NCI-H524 (cell line): ENCODE results near the gene RENBP.

ENCODE experiments used
- DNase-seq, 2 experiments: peaks; one replicate each; lab custom pipeline; 2025; lab: John Stamatoyannopoulos, UW

RENBP gene

DNA sequence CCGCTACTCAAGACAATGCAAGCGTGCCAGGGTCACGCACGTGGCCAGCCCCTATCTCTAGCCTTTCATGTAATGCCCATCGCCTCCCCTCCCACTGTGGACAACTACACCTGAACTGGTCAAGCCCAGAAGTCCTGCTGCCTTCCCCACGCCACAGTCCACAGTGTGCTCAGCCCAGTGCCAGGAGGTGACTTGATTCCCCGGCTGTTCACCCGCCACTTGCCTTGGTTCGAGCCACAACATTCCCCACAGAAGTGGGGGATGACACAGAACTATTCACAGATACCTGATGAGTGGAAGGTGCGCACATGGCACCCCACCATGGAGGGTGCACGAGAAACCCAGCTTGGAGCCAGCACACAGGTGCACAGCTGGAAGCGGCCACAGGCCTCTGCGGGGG is 25.2 kb downstream of the RENBP start:
- no peak for DNase-seq

DNA sequence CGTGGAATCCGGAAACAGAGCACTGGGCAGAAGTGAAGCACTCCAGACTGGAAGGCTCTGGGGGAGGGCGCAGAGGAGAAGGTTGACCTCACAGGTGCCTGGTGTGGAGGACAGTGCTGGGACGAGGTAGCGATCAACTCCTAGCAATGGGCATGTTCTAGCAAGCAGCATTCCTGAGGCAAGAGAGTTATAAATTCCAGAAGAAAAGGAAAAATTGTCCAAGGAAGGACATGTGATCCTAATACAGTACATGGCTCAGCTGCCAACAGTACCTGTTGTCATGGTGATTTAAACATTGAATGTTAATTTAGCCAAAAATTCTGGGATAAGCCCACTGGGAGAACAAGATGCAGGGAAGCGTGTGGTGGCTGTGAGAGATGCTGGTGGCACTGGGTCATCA is 26.6 kb downstream of the RENBP start:
- no peak for DNase-seq

DNA sequence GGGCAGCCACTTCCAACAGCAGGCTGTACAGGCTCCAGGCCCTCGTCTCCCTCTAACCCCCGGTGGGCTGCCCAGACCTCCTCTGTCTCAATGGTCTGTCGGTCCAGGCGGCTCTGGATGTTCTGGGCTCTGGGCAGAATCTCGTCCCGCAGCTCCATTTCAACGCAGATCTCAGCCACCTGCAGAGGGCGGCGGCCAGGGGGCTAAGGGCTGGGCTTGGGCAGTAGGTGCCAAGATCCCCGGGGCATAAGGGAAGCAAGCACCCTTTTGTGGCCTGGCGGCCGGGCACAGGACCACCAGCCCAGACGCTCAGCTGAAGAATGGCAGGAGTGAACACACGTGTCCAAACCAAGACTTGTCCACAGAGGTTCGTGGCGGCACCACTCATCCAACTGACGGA is 30.7 kb downstream of the RENBP start:
- no peak for DNase-seq

DNA sequence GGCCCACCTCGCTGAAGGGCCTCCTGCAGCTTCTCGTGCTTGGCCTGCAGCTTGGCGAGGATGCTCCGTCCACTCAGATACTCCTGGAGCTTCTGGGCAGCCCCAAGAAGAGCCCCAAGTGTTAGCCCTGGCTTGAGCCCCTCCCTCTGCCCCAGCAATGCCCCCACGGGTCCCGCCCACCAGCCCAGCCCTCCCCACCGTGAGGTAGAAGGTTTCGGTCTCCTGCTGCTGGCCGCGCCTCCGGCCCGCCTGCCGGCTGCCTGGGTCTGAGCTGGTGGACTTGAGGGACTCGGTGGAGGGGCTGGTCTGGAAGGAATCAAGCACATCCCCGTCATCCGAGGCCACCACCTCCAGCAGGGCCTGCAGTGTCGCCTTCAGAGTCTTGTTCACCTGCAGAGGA is 31.2 kb downstream of the RENBP start:
- DNase-seq = no peak

DNA sequence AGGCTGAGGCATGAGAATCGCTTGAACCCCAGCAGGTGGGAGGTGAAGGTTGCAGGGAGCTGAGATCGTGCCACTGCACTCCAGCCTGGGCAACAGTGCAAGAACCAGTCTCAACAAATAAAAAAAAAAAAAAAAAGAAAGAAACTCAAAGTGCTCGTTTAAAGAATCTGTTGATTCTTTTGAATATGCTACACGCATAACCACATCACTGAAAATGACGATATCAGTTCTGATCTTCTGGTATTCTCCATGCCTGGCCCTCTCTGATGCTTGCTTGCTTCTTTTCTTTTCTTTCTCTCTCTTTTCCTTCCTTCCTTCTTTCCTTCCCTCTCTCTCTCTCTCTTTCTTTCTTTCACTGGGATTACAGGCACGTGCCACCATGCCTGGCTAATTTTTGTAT is 32.6 kb downstream of the RENBP start:
- DNase-seq = no peak

DNA sequence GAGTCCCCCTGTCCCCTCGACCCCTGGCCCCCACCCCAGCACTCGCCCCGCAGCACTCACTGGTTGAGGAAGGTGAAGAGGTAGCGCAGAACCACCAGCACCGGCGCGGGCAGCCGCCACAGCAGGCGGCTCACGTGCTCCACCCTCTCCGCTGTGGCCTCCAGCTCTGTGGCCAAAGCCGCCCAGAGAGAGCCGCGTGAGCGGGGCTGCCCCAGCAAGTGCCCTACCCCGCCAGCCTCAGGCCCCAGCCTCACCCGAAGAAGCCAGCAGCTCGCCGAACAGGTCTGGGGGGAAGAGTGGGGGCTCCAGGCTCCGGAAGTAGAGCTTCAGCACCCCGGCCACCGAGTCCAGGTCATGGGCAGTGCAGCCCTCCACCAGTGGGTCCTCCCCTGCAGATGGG is 34.0 kb downstream of the RENBP start:
- no peak for DNase-seq

DNA sequence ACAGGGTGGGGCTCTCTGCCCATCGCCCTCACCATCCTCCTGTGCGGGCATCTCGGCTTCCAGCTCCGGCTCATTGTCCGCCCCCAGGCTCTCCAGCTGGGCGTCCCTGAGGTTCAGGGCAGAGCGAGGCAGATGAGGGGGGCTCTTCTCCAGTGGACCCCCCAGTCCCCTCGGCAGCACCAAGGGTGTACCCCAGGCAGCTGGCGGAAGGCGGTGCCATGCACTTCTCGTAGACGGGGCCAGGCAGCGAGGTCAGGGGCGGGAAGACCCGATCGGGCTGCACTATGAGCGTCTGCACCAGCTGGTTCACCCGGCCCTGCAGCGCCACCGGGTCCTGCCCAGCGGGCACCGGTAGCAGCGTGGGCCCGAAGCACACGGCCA is 34.5 kb downstream of the RENBP start:
- no peak for DNase-seq

DNA sequence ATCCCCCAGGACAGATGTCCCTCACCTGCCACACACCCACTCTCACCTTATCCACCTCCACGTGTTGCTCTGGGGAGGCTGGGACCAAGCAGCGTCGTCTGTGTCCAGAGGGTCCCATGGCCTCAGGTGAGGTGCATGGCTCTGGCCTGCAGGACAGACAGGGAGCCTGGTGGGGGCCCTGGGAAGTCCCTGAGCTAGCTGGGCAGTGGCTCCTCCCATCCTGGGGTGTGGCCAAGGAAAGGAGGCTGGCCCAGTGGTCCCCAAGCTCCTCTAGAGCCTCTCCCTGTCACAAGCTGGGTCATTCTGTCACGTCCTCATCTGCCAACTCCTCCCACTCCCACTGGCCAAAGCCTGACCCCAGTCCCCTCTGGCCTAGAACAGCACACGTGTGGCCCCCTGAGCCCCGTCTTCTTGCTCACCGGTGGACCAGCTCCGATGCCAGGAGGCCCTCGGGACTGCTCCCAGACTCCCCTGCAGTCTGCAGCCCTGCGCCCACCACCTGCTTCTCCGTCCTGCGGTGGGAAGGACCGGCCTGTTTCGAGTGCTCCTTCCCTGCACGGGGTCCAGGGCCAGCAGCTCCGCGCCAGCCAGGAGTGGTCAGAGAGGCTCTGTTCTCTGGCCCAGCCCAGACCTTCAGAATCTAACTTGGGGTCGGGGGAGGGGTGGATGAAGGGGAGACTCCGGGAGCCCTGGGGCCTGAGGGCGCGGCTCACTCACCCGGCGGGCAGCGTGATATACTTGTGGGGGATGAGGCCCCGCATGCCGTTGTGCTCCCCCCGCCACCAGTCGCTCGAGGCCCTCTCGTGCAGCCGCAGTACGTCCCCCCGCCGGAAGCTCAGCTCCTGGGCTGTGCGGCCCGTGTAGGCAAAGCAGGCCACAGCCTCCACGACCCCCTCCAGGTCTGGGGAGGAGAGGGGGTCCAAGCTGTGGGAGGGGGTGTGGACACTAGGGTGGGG is 35.1 kb downstream of the RENBP start:
- DNase-seq = peak; percentile 73 to 86

DNA sequence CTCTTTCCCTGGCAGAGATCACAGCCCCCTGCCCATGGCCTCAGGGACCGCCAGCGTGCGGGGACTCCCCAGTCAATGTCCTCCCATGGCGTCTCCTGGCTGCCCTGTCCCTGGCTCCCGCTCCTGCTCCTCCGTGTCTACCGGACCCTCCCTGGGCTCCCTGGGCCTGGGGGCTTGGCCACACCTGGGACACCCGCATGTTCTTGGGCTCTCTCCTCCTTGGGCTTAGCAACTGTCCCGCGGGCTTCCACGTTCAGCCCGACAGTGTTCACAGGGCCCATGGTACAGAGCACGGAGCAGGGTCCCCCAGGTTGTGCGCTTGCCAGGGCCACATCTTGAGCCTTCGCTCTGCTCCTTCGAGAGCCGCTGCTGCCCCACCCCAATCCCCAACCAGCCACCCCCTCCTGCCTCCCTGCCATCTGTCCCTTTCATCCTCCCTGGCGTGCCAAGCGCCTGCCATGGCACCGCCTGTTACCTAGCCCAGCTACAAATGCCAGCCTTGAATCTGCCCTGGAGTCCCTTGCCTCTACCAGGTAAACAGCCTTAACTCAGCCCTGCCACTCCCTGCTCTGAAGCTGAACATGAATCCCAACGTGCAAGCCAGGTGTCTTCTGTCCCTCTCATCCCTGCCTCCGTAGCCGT is 36.1 kb downstream of the RENBP start:
- peak; percentile 70 to 77 for DNase-seq

DNA sequence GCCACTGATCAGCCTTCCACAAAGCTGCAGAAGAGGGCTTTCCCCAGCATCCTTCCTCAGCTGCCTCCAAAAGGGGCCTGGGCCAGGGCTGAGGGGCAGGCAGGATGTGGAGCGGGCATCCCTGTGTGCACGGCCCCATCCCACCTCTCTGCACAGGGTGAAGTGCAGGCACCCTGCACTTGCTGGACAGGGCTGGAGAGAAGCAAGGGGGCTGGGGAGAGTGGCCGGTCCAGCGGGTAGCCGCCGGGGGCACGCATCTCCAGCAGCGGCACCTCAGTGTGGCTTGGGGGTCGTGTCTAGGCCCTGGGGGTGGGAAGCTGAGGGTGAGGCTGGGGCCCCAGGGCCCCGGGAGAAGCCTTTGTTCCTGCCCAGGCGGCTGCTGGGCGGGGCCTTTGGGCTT is 37.0 kb downstream of the RENBP start:
- no peak for DNase-seq

DNA sequence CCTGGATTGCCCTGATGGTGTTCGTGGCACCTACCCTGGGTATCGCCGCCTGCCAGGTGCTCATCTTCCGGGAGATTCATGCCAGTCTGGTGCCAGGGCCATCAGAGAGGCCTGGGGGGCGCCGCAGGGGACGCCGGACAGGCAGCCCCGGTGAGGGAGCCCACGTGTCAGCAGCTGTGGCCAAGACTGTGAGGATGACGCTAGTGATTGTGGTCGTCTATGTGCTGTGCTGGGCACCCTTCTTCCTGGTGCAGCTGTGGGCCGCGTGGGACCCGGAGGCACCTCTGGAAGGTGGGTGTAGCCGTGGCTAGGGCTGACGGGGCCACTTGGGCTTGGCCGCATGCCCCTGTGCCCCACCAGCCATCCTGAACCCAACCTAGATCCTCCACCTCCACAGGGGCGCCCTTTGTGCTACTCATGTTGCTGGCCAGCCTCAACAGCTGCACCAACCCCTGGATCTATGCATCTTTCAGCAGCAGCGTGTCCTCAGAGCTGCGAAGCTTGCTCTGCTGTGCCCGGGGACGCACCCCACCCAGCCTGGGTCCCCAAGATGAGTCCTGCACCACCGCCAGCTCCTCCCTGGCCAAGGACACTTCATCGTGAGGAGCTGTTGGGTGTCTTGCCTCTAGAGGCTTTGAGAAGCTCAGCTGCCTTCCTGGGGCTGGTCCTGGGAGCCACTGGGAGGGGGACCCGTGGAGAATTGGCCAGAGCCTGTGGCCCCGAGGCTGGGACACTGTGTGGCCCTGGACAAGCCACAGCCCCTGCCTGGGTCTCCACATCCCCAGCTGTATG is 38.1 kb downstream of the RENBP start:
- DNase-seq = no peak

DNA sequence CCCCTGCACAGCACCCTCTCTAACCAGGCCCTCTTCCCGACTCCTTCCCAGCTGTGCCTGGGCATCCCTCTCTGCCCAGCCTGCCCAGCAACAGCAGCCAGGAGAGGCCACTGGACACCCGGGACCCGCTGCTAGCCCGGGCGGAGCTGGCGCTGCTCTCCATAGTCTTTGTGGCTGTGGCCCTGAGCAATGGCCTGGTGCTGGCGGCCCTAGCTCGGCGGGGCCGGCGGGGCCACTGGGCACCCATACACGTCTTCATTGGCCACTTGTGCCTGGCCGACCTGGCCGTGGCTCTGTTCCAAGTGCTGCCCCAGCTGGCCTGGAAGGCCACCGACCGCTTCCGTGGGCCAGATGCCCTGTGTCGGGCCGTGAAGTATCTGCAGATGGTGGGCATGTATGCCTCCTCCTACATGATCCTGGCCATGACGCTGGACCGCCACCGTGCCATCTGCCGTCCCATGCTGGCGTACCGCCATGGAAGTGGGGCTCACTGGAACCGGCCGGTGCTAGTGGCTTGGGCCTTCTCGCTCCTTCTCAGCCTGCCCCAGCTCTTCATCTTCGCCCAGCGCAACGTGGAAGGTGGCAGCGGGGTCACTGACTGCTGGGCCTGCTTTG is 38.9 kb downstream of the RENBP start:
- peak; percentile 73 to 87 for DNase-seq

DNA sequence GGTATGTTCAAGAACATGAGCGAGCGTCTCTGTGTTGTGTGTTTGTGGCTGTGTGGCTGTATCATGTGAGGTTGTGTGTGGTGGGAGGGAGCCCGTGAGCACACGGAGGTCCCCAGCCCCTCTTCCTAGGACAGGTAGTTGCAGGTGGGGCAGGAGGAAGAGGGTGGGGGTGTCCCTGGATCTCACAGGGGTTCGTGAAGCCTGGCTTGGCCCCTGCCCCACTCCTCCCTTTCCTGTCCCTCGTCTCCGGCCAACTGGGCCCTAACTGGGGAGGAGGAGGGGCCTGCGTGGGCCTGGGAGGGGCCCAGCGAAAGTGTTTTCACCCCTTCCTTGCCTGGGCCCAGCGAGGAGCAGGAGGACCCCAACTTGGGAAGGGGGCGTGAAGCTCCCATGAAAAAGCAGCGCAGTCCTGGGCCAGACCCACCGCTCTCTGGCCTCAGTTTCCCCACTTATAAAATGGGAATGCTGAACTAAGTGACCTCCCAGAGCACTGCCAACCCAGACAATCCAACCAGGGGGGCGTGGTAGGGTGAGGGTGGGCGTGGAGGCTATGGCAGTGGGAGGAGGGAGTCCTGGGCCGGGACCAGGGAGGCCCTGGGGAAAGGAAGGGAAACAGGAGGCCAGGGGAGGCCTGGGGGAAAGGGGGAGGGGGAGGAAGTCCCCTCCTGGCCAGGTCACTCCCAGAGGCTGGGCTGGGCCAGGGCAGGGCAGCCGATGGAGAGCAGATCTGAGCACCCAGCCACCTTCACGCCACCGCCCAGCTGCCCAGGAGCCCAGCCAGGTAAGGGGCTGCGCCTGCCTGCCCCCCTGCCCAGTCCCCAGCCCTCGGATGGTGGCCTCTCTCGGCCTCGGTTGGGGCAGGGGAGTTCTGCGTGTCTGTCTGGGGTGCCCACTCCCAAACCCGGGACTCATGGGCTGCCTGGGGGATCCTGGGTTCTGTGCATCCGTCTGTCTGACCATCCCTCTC is 40.2 kb downstream of the RENBP start, which contains the start of gene AVPR2:
AVPR2 (plus strand) TSS at position 683 of the 967 bp plus-strand sequence. CDS start 473 bp downstream, outside the sequence.
- DNase-seq = no peak

DNA sequence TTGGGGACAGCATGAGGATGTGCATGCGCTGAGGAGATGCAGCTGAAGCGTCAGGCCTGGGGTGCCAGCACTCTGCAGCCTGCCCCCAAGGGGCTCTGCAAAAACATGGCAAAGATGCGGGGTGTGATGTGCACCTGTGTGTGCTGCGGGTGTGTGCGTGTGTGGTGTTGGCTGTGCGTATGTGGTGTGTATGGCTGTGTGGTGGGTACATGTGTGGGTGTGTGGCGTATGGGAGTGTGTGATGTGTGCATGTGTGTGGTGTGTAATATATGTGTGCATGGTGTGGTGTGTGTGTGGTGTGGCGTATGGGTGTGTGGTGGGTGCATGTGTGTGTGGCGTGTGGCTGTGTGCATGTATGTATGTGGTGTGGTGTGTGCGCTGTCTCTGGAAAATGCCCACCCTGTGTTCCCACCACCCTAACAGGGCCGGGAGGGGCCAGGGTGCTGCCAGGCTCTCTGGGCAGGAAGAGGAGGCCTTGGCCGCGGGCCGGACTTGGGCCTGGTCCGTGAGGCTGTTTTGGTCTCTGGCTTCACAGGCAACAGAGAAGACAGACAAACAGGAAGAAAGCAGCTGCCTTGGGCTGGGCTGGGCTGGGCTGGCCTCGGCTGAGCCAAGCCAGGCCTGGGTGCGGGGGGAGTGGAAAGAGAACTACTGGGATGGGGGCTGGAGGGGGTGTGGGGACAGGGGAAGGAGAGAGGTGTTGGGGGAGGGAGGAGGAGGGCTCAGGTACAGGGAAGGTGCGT is 41.0 kb downstream of the RENBP start:
- no peak for DNase-seq

DNA sequence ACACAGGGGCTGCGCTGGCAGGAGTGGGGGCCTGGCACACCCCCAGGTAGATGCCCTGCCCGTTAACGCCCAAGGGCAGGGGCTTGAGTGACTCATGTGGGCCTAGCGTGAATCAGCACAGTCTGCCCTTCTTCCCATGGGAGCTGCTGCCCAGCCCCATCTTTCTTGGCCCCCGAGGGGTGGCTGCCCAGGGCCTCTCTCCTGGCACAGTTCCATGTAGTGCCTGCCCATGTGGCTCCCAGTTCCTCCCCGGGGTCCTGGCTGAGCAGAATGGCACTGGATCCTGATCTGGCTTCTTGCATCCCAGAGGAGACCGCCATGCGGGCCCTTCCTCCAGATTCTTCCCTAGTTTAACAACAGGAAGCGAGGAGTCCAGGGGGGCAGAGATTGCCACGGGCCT is 42.1 kb downstream of the RENBP start:
- DNase-seq = no peak

DNA sequence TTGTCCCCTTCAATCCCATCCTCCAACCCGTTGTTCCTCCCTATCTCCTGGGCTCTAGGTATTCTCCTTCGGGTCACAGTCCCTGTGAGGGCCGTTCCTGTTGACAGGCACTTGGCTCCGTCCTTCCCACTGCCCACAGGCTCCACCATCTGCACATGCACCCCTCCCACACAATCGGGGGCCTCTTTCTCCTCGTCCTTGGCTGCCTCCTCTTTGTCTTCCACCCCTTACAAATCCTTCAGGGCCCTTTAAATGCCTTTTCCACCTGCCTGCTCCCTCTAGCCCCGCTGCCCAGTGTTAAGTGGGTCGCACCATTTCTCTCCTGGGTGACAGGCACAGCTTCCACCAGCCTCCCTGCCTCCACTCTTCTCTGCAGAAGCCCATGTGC is 42.7 kb downstream of the RENBP start:
- peak in 1 of 2 experiments; percentile 50 for DNase-seq

DNA sequence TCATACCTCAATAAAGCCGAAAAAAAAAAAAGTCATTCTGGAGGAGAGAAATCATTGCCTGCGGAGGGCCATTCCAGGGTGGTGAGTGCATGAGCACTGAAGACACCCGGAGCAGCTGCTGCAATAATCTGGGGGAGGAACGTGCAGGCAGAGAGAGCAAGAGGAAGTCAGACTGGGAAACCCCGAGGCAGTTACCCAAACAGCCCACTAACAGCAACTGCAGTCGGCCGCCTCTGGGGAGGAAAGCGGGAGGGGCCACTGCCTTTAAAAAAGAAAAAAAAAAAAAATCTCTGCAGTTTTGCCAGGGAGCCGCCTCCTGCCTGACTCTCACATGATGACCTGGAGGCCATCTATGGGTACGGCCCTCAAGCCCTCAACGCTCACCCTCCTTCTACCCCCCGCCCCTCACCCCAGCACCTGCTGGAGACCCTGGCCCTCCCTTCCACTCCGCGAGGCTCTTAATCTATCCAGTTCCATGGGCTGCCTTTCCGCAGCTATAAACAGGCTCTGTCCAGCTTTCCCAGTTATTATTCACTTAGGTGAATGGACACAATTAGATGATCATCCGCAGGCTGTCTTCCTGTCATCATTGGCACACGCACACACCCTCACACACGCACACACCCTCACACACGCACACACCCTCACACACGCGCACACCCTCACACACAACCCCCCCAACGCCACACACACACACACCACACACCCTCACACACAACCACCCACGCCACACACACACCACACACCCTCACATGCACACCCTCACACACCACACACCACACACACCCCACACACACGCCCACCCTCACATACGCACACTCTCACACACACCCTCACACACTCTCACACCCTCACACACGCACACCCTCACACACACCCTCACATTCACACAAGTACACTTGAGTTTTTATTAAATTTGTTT is 43.4 kb downstream of the RENBP start:
- peak; percentile 70 to 88 for DNase-seq

DNA sequence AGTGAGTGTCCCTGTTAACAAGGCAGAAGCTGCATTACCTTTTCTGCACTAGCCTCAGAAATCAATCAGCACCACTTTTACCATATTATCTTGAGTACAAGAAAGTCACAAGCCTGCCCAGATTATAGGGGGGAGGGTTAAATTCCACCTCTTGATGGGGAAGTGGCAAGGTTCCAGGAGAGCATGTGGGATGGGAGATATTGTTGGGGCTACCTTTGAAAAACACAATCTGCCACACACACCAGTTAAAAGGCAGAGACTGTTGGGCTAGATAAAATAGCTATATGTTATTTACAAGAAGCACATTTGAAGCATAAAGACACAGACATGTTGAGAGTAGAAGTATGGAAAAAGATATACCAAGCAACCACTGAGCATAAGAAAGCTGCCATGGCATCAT is 46.5 kb downstream of the RENBP start:
- peak; percentile 83 to 92 for DNase-seq

DNA sequence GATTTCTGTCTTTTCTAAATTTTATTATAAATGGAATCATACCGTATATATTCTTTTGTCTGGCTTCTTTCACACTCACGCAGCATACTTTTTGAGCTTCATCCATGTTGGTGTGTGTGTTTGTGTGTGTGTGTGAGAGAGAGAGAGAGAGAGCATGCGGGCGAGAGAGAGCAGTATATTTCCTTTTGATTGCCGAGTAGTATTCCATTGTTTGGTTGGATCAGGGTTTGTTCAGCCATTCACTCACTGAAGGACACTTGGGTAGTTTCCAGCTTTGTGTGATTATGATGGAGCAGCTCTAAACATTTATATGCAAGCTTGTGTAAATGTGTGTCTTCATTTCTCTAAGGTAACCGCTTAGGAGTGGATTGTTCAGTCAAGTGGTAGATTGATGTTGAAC is 55.3 kb downstream of the RENBP start:
- no peak for DNase-seq
